Liver (tissue), 9 donors: Measurements from ENCODE around the gene ALDH1A2. TPM values are rescaled to one million over a fixed set of nuclear protein-coding genes. Genes with fewer than 3 reads are reported as not detected.

Source experiments
- DNase-seq: peaks from one replicate; pipeline ENCODE4 v3.0.0-alpha.2; 2017; ENCODE audit warnings: low spot score
- H3K27ac ChIP-seq, 2 donors: one replicate each; pipeline ENCODE4 v1.7.0; 2013; ENCODE audit warnings: inconsistent platforms in 2 of 2, low read length in 2 of 2, control low read depth in 1 of 2, low read depth in 1 of 2, mild to moderate bottlenecking in 1 of 2
- H3K27me3 ChIP-seq, 4 donors: one replicate each; pipeline versions ENCODE4 v1.6.1 to v1.7.0; 2013; ENCODE audit warnings: low read length in 3 of 4, inconsistent platforms in 1 of 4, mild to moderate bottlenecking in 1 of 4, moderate library complexity in 1 of 4; ENCODE audit not compliant: control insufficient read depth in 4 of 4, insufficient read depth in 4 of 4
- H3K36me3 ChIP-seq, 4 donors: one replicate each; pipeline versions ENCODE4 v1.6.1 to v1.7.0; 2013; ENCODE audit warnings: low read length in 3 of 4, mild to moderate bottlenecking in 3 of 4, low read depth in 1 of 4, moderate library complexity in 1 of 4; ENCODE audit not compliant: control insufficient read depth in 4 of 4, insufficient read depth in 3 of 4
- H3K4me1 ChIP-seq, 4 donors: one replicate each; pipeline versions ENCODE4 v1.6.1 to v1.7.0; 2013; ENCODE audit warnings: low read length in 3 of 4, mild to moderate bottlenecking in 3 of 4, moderate library complexity in 1 of 4; ENCODE audit not compliant: control insufficient read depth in 4 of 4, insufficient read depth in 4 of 4
- H3K4me3 ChIP-seq, 3 donors: one replicate each; pipeline versions ENCODE4 v1.6.1 to v1.7.0; 2013; ENCODE audit warnings: low read length in 3 of 3, control low read depth in 1 of 3, low read depth in 1 of 3, mild to moderate bottlenecking in 1 of 3
- H3K9ac ChIP-seq, 2 donors: one replicate each; pipeline ENCODE4 v1.7.0; 2013; ENCODE audit warnings: low read length in 2 of 2, mild to moderate bottlenecking in 2 of 2, moderate library complexity in 2 of 2, control low read depth in 1 of 2, low read depth in 1 of 2
- H3K9me3 ChIP-seq, 4 donors: one replicate each; pipeline versions ENCODE4 v1.6.1 to v1.7.0; 2013; ENCODE audit warnings: low read length in 3 of 4; ENCODE audit not compliant: control insufficient read depth in 4 of 4
- EGR1 ChIP-seq, 2 donors: IDR thresholded peaks; 2 replicates each; pipeline ENCODE4 v1.6.1; 2016 to 2018; ENCODE audit warnings: antibody characterized with exemption in 2 of 2, low read depth in 2 of 2
- FOXA1 ChIP-seq: IDR thresholded peaks from 2 replicates; pipeline ENCODE4 v1.6.1; 2016; ENCODE audit warnings: antibody characterized with exemption
- FOXA2 ChIP-seq: IDR thresholded peaks from 2 replicates; pipeline ENCODE4 v1.6.1; 2016; ENCODE audit warnings: antibody characterized with exemption
- GABPA ChIP-seq, 2 donors: IDR thresholded peaks in 1 of 2; conservative IDR thresholded peaks in 1 of 2; 2 replicates each; pipeline ENCODE4 v1.6.1; 2016; ENCODE audit warnings: antibody characterized with exemption in 2 of 2, mild to moderate bottlenecking in 1 of 2, moderate library complexity in 1 of 2
- HNF4A ChIP-seq, 2 donors: conservative IDR thresholded peaks; 2 replicates each; pipeline ENCODE4 v1.6.1; 2016; ENCODE audit warnings: antibody characterized with exemption in 2 of 2, mild to moderate bottlenecking in 2 of 2
- NR2F2 ChIP-seq: IDR thresholded peaks from 2 replicates; pipeline ENCODE4 v1.6.1; 2016; ENCODE audit warnings: antibody characterized with exemption
- RAD21 ChIP-seq, 2 donors: IDR thresholded peaks; 2 replicates each; pipeline ENCODE4 v1.6.1; 2016; ENCODE audit warnings: antibody characterized with exemption in 2 of 2, mild to moderate bottlenecking in 2 of 2
- RXRA ChIP-seq, 2 donors: IDR thresholded peaks; 2 replicates each; pipeline ENCODE4 v1.6.1; 2017 to 2018; ENCODE audit warnings: antibody characterized with exemption in 2 of 2, mild to moderate bottlenecking in 1 of 2
- SP1 ChIP-seq: IDR thresholded peaks from 2 replicates; pipeline ENCODE4 v1.6.1; 2018; ENCODE audit warnings: antibody characterized with exemption, mild to moderate bottlenecking
- TAF1 ChIP-seq: conservative IDR thresholded peaks from 2 replicates; pipeline ENCODE4 v1.6.1; 2016; ENCODE audit warnings: antibody characterized with exemption, mild to moderate bottlenecking
- YY1 ChIP-seq: IDR thresholded peaks from 2 replicates; pipeline ENCODE4 v1.6.1; 2016; ENCODE audit warnings: antibody characterized with exemption, mild to moderate bottlenecking
- WGBS: extraction: QIAGEN DNeasy Blood & Tissue Kit; methylation state at CpG from one replicate; pipeline ENCODE4 v1.1.7; 2013; 5-methylcytosine and 5-hydroxymethylcytosine counted together
- polyA plus RNA-seq, 2 donors: library from polyadenylated mRNA; stranded (reverse) in 1 of 2; unstranded in 1 of 2; fragments of 200-250 nt in 1 of 2; fragments of >200 nt in 1 of 2; fragmentation: Nextera tagmentation in 1 of 2; extraction: Ambion mirVana in 1 of 2; gene quantifications; one replicate each; pipeline versions ENCODE4 v1.2.1 to v1.2.3, GENCODE V29; 2013 to 2015
- total RNA-seq, 2 donors: library from RNA; depleted of rRNA; stranded (reverse); fragments of >200 nt; gene quantifications; one replicate each; pipeline ENCODE4 v1.2.3, GENCODE V29; 2014
- TF ChIP-seq, protein P1 (sequence below): IDR thresholded peaks from 2 replicates; pipeline ENCODE4 v1.6.1; 2016; ENCODE audit warnings: antibody characterized with exemption
- TF ChIP-seq, protein P2 (sequence below): IDR thresholded peaks from 2 replicates; pipeline ENCODE4 v1.6.1; 2016; ENCODE audit warnings: antibody characterized with exemption
- TF ChIP-seq, protein P3 (sequence below): fragments of 150-350 bp; IDR thresholded peaks from 2 replicates; pipeline ENCODE4 v1.5.1; 2017; ENCODE audit warnings: improper control_type of control experiment, low read depth, low read length; ENCODE audit not compliant: missing input control
- TF ChIP-seq, protein P4 (sequence below): IDR thresholded peaks from 2 replicates; pipeline ENCODE4 v1.6.1; 2016; ENCODE audit warnings: antibody characterized with exemption, mild to moderate bottlenecking
- TF ChIP-seq, protein P5 (sequence below): IDR thresholded peaks from 2 replicates; pipeline ENCODE4 v1.6.1; 2016; ENCODE audit warnings: antibody characterized with exemption
- donor health status: healthy.
- donor health status: healthy.
- donor health status: healthy.
- donor health status: healthy.
- donor health status: healthy.

ALDH1A2 gene
- total and polyA plus RNA-seq, 4 donors: 1.2 to 22.7 (median 14.0) TPM

DNA sequence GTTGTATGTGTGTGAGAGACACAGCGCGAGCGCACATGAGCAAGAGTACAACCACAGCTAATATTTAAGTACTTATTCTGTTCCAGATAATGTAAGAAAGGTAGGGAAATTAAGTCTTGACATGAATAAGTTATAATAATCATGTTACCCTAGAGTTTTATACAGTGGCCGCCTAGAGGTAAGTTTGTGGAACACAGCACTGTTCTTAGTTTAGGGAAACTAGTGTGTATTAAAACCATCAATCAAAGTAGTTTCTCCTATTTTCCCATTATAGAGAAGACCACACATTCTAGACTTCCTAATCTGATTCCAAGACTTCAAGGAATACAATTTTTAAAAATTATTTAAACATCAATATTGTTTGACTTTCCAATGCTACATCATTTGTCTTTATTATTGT lies 9.5 kb downstream of the ALDH1A2 start:
- Histone ChIP-seq H3K9me3 (no peaks in the 10 kb centered on the region), H3K27me3 (peaks cover 0 to 2% (median 0%) of the 10 kb centered on the region in 4 donors), H3K36me3 (no peaks in the 10 kb centered on the region), H3K4me1 (no peaks in the 10 kb centered on the region), H3K4me3 (no peak overlapping the region), H3K9ac (no peak overlapping the region), H3K27ac (no peak overlapping the region)
- DNase-seq: no peak
- TF ChIP-seq TAF1: no peak
- TF ChIP-seq YY1: no peak
- TF ChIP-seq, protein P1, sequence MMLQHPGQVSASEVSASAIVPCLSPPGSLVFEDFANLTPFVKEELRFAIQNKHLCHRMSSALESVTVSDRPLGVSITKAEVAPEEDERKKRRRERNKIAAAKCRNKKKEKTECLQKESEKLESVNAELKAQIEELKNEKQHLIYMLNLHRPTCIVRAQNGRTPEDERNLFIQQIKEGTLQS: no peak
- no peak for TF ChIP-seq FOXA2
- TF ChIP-seq, protein P2, sequence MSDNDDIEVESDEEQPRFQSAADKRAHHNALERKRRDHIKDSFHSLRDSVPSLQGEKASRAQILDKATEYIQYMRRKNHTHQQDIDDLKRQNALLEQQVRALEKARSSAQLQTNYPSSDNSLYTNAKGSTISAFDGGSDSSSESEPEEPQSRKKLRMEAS: no peak
- TF ChIP-seq, protein P3, sequence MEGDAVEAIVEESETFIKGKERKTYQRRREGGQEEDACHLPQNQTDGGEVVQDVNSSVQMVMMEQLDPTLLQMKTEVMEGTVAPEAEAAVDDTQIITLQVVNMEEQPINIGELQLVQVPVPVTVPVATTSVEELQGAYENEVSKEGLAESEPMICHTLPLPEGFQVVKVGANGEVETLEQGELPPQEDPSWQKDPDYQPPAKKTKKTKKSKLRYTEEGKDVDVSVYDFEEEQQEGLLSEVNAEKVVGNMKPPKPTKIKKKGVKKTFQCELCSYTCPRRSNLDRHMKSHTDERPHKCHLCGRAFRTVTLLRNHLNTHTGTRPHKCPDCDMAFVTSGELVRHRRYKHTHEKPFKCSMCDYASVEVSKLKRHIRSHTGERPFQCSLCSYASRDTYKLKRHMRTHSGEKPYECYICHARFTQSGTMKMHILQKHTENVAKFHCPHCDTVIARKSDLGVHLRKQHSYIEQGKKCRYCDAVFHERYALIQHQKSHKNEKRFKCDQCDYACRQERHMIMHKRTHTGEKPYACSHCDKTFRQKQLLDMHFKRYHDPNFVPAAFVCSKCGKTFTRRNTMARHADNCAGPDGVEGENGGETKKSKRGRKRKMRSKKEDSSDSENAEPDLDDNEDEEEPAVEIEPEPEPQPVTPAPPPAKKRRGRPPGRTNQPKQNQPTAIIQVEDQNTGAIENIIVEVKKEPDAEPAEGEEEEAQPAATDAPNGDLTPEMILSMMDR: no peak
- TF ChIP-seq HNF4A (conservative IDR thresholded peaks at IDR 0.05): no peak
- no peak for TF ChIP-seq GABPA (IDR thresholded peaks at IDR 0.05 in 1 of 2, conservative IDR thresholded peaks at IDR 0.05 in 1 of 2)
- no peak for TF ChIP-seq NR2F2
- TF ChIP-seq RXRA (IDR thresholded peaks at IDR 0.05): no peak
- WGBS: 90% methylated on average over 4 of the region's 4 CpGs

DNA sequence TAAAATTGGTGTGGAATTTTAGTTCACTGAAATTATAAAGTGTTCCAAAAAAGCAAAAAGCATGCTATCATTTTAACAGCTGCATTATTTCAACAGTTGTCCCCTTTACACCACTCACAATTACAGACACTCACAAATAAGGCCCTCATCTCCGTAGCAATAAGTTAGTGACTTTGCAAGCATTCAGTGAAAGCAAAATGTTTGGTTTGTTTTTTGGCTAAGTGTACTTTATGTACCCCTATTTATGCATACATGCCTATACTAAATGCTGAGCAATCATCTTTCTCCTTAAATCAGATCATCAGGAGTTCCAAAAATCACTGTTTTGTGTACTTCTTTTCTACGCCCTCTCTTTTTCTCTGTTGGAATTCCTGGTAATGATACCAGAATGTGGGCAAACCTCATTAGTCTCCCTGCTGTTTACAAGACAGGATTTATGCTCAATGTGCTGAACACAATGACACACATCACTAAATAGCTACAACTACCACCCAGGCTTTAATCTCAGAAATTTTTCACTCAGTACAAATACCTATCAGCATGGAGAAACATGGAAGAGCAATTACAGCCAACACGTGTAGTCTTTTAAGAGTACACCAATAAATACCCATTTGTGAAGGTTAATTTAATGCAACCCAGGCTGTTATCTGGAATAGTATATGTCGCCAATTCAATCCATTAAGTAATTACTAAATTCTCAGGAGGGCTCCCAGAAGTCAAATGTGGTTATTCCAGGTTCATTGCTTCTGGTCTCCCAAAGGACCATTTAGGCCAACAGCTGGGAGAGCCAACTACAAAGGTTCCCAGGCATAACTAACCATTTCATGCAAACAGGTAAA lies 12.0 kb downstream of the ALDH1A2 start:
- Histone ChIP-seq H3K9me3 (no peaks in the 10 kb centered on the region), H3K27me3 (no peaks in the 10 kb centered on the region), H3K27ac (no peak overlapping the region), H3K4me3 (no peak overlapping the region), H3K36me3 (no peaks in the 10 kb centered on the region), H3K9ac (no peak overlapping the region), H3K4me1 (no peaks in the 10 kb centered on the region)
- no peak for DNase-seq
- 92% methylated on average over 4 of the region's 4 CpGs for WGBS
- no peak for TF ChIP-seq GABPA (IDR thresholded peaks at IDR 0.05 in 1 of 2, conservative IDR thresholded peaks at IDR 0.05 in 1 of 2)

DNA sequence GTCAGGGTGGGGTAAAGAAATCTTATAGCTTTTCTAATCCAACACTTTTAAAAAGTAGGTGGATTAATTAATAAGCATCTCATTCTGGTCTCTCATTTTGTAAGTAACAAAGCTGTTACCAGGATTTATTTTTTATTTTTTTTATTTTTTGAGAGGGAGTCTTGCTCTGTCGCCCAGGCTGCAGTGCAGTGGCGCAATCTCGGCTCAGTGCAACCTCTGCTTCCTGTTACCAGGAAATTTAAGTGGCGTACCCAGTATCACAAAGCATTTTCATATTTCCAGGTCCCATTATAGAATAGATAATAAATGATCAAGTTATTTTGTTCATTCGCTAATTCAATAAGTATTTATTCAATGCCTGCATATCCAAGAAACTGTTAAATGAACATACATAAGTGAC lies 13.2 kb downstream of the ALDH1A2 start:
- 91% methylated on average over 5 of the region's 5 CpGs for WGBS
- TF ChIP-seq, protein P4, sequence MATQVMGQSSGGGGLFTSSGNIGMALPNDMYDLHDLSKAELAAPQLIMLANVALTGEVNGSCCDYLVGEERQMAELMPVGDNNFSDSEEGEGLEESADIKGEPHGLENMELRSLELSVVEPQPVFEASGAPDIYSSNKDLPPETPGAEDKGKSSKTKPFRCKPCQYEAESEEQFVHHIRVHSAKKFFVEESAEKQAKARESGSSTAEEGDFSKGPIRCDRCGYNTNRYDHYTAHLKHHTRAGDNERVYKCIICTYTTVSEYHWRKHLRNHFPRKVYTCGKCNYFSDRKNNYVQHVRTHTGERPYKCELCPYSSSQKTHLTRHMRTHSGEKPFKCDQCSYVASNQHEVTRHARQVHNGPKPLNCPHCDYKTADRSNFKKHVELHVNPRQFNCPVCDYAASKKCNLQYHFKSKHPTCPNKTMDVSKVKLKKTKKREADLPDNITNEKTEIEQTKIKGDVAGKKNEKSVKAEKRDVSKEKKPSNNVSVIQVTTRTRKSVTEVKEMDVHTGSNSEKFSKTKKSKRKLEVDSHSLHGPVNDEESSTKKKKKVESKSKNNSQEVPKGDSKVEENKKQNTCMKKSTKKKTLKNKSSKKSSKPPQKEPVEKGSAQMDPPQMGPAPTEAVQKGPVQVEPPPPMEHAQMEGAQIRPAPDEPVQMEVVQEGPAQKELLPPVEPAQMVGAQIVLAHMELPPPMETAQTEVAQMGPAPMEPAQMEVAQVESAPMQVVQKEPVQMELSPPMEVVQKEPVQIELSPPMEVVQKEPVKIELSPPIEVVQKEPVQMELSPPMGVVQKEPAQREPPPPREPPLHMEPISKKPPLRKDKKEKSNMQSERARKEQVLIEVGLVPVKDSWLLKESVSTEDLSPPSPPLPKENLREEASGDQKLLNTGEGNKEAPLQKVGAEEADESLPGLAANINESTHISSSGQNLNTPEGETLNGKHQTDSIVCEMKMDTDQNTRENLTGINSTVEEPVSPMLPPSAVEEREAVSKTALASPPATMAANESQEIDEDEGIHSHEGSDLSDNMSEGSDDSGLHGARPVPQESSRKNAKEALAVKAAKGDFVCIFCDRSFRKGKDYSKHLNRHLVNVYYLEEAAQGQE: no peak
- no peak for TF ChIP-seq RAD21 (IDR thresholded peaks at IDR 0.05)
- no peak for TF ChIP-seq GABPA (IDR thresholded peaks at IDR 0.05 in 1 of 2, conservative IDR thresholded peaks at IDR 0.05 in 1 of 2)
- no peak for TF ChIP-seq SP1
- TF ChIP-seq, protein P2: no peak
- no peak for TF ChIP-seq TAF1
- TF ChIP-seq, protein P5, sequence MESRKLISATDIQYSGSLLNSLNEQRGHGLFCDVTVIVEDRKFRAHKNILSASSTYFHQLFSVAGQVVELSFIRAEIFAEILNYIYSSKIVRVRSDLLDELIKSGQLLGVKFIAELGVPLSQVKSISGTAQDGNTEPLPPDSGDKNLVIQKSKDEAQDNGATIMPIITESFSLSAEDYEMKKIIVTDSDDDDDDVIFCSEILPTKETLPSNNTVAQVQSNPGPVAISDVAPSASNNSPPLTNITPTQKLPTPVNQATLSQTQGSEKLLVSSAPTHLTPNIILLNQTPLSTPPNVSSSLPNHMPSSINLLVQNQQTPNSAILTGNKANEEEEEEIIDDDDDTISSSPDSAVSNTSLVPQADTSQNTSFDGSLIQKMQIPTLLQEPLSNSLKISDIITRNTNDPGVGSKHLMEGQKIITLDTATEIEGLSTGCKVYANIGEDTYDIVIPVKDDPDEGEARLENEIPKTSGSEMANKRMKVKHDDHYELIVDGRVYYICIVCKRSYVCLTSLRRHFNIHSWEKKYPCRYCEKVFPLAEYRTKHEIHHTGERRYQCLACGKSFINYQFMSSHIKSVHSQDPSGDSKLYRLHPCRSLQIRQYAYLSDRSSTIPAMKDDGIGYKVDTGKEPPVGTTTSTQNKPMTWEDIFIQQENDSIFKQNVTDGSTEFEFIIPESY: no peak
- TF ChIP-seq FOXA1: no peak
- TF ChIP-seq, protein P1: no peak
- no peak for TF ChIP-seq FOXA2
- no peak for TF ChIP-seq EGR1 (IDR thresholded peaks at IDR 0.05; ENCODE audit: low read depth in 2 of 2)
- TF ChIP-seq RXRA (IDR thresholded peaks at IDR 0.05): no peak
- no peak for TF ChIP-seq NR2F2

More for the DNA sequence above, 13.2 kb downstream of the ALDH1A2 start:
- no peaks in the 10 kb centered on the region for H3K27me3 ChIP-seq
- no peak overlapping the region for H3K4me3 ChIP-seq
- no peak overlapping the region for H3K9ac ChIP-seq
- no peaks in the 10 kb centered on the region for H3K9me3 ChIP-seq
- H3K36me3 ChIP-seq: no peaks in the 10 kb centered on the region
- H3K27ac ChIP-seq: no peak overlapping the region
- no peak for DNase-seq
- no peaks in the 10 kb centered on the region for H3K4me1 ChIP-seq
